ENCODE results near the gene POLDIP2.
"Not testable (repeated sequence)": the region's sequence is repeated elsewhere in the genome, so short reads cannot be mapped to it uniquely, and the experiment has no call there.

POLDIP2 gene

DNA sequence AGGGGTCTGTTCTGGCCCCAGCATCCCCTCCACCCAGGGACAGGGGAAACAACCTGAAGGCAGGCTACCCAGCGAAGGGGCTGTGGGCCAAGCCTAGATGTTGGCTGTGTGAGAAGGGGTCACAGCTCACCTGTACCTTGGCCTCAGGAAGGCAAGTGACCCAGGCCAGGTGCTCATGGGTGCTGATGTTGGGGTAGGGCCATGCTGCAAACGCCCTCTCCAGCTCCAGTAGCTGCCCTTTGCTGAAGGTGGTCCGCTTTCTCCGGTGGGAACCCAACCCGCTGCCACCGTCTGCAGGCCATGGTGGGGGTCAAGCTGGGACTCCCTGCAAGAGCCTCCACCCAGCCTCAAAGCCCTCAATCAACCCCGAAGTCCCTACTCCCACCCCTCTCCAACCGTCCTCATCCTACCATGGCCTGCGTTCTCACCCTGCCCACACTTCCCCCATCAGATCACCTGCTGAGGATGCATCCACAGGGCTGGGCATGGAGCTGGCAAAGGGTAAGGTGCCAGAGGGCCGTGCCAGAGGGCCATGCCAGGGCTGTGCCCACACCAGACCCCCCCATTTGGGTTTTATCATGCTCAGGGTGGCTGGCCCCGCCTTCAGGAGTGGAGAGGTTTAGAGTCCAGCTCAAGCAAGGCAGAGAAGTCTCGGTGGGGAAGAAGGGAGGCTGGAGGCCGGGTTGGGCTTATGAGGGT is 7.5 kb upstream of the POLDIP2 start, which contains the start of gene SEBOX:
Gene SEBOX (minus strand): TSS at position 535 of the 699 bp plus-strand sequence. CDS start 48 bp downstream, at position 487.
- DNase-seq, result no peak

DNA sequence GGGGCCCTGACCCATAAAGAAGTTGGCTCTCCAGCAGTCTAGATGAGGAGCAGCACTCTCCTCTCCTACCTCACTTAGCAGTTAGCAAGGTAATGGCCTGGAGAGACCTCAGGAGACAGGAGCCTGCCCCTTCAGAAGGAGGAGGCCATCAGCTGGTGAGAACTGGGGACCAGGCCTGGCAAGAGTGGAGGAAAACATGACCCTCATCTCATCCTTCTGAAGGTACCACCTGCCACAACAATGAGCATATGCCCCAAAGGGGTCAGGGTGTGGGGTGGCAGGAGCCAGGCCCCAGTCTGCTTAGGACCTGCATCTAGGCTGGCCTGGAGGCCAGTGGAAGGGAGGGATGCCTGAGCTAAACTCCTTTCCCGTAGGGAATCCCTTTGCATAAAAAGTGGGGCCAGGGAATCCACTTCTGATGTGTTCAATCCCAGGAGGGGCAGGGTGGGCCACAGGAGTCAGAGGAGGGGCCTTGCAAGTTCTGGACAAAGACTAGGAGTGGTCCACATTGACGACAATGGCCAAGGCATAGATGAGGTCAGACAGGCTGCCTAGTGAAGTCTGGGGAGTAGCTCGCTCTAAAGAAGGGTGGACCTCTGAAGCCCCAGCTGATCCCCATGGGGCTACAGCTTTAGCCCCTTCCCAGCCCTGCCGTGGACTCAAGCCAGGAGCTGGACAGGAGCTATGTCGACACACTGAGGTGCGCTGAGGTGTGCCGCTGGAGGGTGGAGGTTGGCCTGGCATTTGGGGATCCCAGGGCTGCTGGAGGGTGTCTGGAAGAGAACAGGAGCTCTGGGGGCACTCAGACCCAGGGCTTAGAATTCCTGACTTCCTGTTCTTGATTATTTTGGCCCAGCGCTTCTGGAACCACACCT is 6.7 kb upstream of the POLDIP2 start:
- no peak for DNase-seq

DNA sequence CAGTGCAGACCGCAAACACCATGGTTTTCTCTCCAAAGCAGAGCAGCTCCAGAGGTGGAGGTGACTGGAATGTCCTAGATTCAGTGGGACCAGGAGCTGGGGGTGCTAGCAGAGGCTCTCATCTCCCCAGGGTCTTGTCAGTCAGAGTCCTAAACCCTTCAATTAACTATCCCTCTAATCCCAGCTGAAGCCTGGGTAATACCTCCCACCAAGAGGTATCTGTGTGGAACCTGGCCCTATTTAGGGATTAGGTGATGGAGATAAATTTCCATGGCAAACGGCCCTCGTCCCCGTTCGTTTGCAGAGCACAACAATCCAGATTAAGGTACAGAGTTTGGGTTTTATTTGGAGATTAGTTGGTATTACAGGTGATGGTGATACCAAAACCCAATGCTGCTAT is 5.9 kb upstream of the POLDIP2 start:
- DNase-seq, result no peak

DNA sequence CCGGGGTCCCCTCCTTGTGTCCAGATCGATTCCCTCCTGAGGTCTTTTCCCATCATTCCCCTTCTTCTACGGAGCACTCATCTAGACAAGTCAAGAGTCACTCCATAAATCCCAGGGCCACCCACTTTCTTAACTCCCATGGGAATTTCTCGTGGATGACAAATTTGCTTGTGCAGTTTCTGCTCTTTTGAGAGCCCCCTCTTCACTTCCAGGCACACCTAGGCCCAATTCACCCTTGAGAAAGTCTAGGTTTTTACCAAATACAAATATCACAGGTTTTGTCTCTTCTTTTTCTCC is 522 bp upstream of the POLDIP2 start:
- DNase-seq, result no peak

DNA sequence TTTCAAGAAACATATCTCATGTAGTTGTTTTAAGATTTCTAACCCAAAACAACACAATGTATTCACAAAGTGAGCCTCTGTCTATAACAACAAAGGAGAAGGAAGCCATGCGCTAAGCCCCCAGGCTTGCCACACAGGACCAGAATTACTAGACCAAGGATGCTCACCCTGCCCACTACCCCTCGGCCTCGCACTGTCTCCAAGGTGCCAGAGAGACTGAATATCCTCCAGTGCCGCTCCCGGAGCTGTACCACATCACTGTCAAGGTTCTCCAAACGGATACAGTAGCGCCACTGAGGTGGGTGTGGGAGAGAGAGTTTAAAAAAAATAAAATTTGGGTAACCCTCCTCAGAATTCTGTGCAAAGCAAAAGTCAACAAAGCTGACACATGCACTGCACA is 7.1 kb downstream of the POLDIP2 start:
- no peak for DNase-seq

DNA sequence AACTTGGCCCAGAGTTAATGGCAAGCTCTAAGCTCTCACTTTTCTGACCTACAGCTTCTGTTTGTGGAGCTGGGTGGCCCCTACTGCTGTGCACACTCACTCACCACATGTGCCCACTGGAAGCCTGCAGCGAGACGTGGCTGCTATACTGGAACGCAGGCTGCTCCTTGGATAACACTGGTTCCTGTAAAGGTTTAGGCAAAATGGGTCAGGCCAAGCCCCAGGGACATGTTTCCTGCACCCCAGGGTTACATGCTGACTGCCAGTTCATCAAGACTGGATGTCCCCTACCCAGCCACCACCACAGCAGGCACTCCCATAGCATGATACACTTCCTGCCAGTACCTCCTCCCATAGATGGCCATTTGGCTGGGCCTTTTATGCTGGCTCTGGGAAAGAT is 8.3 kb downstream of the POLDIP2 start:
- no peak for DNase-seq

DNA sequence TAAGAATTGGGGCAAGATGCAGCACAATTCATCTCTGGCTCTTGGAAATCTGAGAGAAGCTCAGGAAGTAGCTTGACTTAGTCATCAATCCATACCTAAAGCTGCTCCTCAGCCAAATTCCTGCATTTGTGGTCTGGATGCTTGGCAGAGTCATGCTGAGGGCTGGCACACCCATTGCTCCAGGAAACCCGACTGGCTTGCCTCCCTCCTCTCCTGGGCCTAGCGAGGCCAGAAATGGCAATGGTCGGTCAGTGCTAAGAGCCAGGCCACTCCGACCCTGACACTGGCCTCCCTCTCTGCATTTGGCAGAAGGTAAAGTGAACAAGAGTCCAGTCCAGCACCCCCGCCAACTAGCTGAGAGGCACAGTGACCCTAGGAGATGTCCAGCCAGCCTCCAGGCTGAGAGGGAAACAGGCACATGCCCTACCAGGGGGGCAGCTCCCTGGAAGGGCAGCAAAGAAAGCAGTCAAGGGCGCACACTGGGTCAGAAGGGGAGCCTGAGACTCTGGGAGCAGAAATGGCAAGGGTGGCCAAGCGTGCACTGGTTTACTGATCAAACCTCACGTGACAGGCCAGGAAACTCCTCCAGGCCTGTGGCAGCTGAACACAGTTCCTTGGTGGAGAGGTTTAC is 10.0 kb downstream of the POLDIP2 start:
- DNase-seq, result no peak

DNA sequence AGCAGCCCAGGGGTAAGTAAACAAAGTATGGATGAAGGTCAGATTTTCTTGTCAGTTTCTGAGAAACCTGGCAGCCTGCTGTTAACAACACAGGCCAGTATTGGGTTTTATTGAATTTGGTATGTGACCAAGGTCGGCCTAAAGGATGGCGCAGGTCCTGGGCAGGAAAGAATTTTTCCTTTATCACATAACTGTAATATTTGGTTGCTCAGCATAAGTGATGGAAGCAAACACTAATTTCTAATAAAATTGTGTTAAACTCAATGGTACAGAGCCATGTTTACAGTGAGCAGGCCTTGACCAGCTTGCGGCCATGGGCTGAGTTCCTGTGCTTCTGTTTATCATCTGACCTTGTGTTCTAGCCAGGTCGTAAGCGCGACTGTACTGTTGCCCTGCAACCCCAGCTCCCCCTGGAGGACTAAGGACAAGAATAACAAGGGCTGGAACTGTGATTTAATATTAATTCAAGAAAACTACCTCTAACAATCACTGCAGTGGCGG is 10.5 kb downstream of the POLDIP2 start:
- DNase-seq, result no peak

DNA sequence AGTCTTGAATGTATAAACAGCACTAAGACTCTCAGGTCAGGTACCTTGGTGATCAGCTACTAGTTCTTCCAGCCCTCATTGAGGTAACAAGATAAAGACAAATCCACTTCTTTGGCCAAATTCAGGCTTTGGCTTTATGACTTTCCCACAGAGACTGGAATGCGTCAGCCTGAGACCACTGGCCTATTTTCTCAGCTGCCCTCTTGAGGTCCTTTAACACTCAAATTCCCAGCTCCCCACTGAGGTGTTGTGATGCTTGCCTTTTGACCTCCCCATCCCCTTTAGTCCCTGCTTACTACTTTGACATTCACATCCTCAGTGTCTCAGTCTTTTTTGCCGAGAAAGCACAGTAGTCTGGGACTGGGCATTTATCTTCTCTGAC is 11.1 kb downstream of the POLDIP2 start:
- no peak for DNase-seq

DNA sequence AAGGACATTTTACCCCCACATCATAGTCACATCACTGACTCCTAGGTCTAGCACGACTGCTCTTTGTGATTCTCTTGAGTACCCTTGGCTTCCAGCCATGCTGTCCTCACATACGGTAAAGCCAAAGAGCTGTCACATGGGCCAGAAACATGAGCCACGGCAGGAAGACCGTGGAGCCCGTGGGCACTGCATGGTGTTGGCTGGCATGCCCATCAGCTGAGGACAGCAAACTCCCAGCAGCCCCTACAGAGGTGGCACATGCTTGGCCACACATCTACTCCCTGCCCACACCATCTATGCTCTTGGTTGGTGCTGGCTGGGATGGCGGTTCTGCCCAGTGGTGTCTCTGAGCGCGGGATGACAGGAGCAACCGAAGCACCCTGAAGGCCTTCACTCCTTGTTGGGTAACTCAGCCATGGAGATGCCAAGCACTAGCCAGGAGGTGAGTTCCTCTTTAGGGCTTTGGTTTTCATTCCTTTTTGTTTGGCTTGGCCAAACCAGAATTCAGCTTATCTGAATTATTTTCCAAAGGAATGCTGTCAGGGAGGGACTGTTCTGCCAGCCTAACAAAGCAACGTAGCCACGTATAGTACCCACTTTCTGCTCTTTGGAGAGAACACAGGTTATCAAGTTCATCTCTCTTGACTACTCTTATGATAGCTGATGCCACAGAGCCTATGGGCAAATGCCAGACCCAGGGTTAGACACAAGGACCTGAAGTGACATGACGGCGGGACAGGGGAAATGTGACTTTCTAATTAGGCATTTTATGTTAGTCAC is 11.7 kb downstream of the POLDIP2 start:
- no peak for DNase-seq

DNA sequence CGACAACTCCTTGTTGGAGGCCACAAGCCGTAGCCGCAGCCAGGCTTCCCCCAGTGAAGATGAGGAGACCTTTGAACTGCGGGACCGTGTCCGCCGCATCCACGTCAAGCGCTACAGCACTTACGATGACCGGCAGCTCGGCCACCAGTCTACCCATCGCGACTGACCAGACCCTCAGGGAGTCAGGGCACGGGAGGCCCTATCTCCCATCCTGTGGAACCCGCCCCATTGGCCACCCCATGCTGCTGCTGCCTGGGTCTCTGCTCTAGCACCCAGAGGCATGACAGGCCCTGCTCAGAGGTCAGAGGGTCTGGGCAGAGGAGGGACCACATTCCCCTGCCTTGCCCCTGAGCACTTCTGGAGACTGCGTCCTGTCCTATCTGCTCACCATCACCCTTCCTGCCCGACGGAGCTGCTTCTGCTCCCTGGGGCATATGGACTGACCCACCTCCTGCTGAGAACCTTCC is 12.9 kb downstream of the POLDIP2 start:
- no peak for DNase-seq

DNA sequence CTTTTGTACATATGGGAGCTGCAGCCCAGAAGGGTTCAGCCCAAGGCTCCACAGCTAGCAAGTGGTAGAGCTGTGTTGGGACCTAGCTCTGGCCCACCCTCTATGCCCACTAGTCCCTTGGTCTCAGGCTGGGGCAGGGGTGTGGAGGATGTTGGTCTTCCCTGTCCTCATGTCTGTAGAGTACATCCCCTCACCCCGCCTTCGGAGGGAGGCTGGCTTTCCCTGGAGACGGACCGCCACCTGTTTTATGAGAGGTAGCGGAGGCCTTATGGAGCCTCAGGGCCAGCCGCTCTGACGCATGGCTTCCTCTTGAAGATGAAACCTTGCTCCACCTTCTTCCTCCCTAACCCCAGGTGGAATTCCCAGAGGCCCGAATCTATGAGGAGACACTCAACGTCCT is 13.3 kb downstream of the POLDIP2 start:
- DNase-seq, result no peak

DNA sequence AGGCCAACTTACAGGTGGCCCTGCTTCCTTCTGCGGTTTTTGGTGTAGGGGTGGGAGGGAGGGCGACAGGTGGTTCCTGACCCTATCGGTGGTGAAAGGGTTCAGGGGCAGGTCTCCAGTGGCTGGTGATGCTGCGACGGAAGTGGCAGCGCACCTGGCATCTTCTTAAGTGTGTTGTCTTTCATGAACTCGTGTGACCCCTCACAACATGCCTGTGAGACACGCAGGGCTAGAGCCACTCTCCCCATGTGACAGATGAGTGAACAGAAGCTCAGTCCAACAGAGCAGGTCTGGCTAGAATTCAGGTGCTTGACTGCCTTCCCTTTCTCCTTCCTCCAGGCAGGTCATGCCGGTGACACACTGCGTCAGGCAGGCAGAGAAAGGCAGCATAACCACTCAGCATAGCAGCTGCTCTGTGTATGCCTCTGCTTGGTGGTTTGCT is 13.8 kb downstream of the POLDIP2 start:
- DNase-seq, result no peak

DNA sequence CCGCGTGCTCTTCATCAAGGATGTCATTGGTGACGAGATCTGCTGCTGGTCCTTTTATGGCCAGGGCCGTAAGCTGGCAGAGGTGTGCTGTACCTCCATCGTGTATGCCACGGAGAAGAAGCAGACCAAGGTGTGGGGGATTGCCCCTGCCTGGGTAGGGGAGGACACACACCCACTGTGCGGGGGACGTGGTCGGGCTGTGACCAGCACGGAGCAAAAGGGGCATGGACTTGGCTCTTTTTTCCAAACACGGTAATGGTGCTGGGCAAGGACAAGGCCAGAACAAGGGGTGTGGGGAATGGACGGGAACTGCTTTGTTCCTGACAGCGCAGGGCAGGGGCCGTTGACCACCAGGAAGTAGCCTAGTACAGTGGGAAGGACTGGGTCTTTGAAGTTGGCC is 15.0 kb downstream of the POLDIP2 start:
- DNase-seq, result no peak

DNA sequence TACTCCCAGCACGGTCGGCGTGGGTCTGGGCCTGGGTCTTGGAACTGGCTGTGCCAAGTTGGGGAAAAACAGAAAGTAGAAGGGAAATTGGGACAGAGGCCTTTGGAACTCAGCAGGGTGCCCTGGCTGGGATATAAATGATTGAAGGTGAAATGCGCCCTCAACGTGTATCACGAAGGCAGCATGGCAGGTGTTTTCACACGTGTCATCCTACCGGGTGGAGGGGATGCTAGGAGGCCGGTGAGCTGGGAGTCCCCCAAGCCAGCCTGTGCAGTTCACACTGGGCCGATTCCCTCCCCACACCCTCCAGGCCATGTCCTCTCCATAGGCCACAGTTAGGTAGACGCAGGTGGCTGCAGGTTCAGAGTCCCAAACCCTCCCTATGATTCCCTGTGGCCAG is 15.8 kb downstream of the POLDIP2 start:
- DNase-seq, result no peak

DNA sequence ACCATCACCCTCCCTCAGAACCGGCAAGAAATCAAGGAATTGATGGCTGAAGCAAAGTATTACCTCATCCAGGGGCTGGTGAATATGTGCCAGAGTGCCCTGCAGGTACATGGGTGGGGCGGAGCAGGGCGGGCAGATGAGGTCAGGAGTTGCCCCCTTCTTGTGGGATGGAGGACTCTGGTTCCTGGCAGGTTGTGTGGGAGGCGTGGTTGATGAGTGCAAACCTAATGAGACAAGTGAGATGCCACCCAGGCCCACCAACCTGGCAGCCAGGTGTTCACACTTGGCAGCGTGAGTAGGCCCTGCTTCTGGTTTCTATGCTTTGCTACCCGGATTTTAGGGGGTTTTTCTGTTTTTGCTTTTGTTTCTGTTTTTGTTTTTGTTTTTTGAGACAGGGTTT is 17.0 kb downstream of the POLDIP2 start:
- no peak for DNase-seq

DNA sequence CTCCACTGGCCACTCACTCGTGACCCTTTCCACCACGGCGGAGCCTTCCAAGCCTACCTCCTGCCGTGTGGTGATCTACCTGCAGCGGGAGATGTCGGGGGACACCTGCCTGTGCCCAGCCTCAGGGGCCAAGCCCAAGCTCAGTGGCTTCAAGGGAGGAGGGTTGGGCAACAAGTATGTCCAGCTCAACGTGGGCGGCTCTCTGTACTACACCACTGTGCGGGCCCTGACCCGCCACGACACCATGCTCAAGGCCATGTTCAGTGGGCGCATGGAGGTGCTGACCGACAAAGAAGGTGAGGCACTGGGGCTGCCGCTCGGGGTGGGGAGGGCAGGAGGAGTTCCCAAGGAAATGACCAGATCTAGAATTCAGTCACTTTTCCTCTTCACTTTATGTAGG is 17.9 kb downstream of the POLDIP2 start:
- DNase-seq, result no peak

DNA sequence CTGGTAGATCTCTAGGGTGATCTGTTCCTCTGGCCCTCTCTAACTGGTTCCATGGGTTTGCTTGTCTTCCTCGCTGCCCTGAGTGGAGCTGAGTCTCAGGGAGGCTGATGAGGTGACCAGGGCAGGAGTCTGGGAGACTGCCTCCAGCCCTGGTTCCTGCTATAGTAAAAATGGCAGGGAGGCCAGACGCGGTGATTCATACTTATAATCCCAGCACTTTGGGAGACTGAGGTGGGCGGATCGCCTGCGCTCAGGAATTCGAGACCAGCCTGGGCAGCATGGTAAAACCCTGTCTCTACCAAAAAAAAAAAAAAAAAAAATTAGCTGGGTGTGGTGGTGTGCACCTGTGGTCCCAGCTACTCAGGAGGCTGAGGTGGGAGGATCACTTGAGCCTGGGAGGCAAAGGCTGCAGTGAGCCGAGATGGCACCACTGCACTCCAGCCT is 18.5 kb downstream of the POLDIP2 start:
- DNase-seq, result not testable (repeated sequence)

DNA sequence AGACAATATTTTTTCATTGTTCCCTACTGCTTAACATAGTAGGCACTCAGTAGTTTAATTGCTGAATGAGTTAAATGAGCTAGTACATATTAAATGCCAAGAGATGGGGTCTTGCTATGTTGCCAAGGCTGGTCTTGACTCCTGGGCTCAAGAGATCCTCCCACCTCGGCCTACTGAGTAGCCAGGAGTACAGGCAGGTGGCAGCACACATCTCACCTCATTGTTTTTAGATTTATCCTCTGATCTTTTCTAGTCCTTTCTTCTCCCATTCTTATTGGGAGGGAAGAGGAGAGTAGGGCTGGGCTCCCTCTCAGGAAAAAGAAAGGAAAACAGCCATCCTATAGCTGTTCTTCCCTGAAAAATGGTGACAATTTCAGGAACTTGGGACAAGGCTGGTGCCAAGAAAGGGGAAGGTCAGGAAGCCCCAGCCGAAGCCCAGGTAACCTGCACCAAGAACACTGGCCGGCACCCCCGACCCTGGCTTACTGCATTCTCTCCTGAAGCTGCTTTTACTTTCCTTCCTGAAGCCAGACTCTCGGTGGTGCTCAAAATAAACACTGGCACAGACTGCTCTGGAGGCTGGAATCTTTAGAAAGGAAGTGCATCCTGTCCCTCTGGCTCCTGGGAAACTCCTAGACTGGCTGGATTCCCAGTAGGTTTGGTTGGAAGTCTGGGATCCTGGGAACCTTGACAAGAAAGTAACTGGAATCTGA is 19.1 kb downstream of the POLDIP2 start:
- no peak for DNase-seq

DNA sequence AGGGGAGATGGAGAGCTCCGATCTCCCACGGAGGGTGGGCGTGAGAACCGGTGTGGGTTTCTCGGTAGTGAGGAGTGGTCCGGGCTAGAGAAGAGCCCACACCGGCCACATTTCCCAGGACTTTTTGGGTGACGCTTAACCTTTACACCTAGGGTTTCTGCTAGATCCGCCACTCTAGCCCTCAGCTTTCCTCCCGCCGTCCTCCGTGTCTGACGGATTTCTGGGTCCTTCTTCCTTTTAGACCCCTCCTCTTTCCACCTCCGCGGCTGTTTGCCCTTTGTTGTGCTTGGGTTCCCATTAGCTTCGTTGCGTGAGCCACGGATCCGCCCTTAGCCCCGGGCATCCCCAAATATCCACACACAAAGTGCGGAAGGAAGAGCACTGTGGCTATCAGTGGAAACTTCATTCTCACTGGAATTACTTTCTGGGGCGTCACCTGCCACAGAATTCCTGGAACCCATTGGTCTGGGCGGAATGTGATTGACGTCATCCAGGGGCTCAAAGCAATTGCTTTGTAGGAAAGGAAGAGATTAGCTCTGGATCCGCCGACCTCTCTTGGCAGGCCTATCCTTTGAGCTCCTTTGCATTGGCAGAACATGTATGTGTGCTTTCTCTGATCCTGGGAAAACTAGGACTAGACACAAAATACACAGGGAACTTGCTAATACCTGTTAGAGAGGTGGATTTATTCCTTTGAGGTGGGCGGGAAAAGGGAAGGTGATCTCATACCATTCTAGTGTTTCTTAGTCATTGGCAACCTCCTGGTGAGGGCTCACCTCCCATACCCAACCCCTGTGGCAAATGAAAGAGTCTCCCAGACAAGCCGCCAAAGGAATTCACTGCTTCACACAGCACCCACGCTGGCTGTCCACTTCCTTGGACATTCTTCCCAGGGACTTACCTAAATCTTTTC is 21.1 kb downstream of the POLDIP2 start:
- DNase-seq, result no peak
